Thymus (tissue), 14 donors: Measurements from ENCODE around the gene LGR5. TPM values are rescaled to one million over a fixed set of nuclear protein-coding genes. Genes with fewer than 3 reads are reported as not detected.

Source experiments
- DNase-seq, 9 donors: peaks; one replicate each; pipeline ENCODE4 v3.0.0-alpha.2; 2013; ENCODE audit warnings: low spot score in 9 of 9, low read depth in 6 of 9, missing footprints in 1 of 9
- H3K27ac ChIP-seq, 2 donors: one replicate each; pipeline ENCODE4 v1.5.1; 2013; ENCODE audit warnings: control low read depth in 1 of 2, low read depth in 1 of 2, low read length in 1 of 2, mild to moderate bottlenecking in 1 of 2, moderate library complexity in 1 of 2
- H3K27me3 ChIP-seq, 2 donors: one replicate each; pipeline ENCODE4 v1.5.1; 2013; ENCODE audit warnings: low read length in 1 of 2; ENCODE audit not compliant: control insufficient read depth in 2 of 2, insufficient read depth in 1 of 2
- H3K36me3 ChIP-seq, 2 donors: one replicate each; pipeline ENCODE4 v1.5.1; 2013; ENCODE audit warnings: low read length in 1 of 2, mild to moderate bottlenecking in 1 of 2, moderate library complexity in 1 of 2; ENCODE audit not compliant: control insufficient read depth in 2 of 2, insufficient read depth in 2 of 2
- H3K4me1 ChIP-seq, 2 donors: one replicate each; pipeline ENCODE4 v1.5.1; 2013; ENCODE audit warnings: low read length in 2 of 2; ENCODE audit not compliant: control insufficient read depth in 2 of 2, insufficient read depth in 2 of 2
- H3K4me3 ChIP-seq, 2 donors: one replicate each; pipeline ENCODE4 v1.5.1; 2013; ENCODE audit warnings: low read length in 2 of 2, control low read depth in 1 of 2, mild to moderate bottlenecking in 1 of 2
- H3K9me3 ChIP-seq, 2 donors: one replicate each; pipeline ENCODE4 v1.5.1; 2013; ENCODE audit warnings: low read length in 1 of 2, mild to moderate bottlenecking in 1 of 2; ENCODE audit not compliant: control insufficient read depth in 2 of 2, insufficient read depth in 1 of 2
- WGBS: extraction: QIAGEN DNeasy Blood & Tissue Kit; methylation state at CpG from one replicate; pipeline ENCODE4 v1.1.7; 2013; 5-methylcytosine and 5-hydroxymethylcytosine counted together
- long read RNA-seq, 10 donors: transcript quantifications; one replicate each; lab custom pipeline, GENCODE V29; 2026
- polyA plus RNA-seq: library from polyadenylated mRNA; stranded (reverse); fragments of 200-250 nt; gene quantifications from one replicate; pipeline ENCODE4 v1.2.3, GENCODE V29; 2013
- total RNA-seq: library from RNA; stranded (reverse); fragments of 120-200 nt; gene quantifications from one replicate; pipeline ENCODE4 v1.2.4, GENCODE V29; 2013
- donor health status: healthy.

The LGR5 gene
- total RNA-seq (0.42 TPM), polyA plus RNA-seq (0.27 TPM)
- long read RNA-seq, donor 1: 0 reads
- long read RNA-seq, donor 2: 0 reads
- long read RNA-seq, donor 3: 0 reads
- long read RNA-seq, donor 4: 0 reads
- long read RNA-seq, donor 5, full-length matches to known transcripts: 1 of 1 reads
- long read RNA-seq, donor 5, partial matches to known transcripts: 0 of 1 reads
- long read RNA-seq, donor 5, other reads (novel, unspliced or antisense): 0 of 1 reads
- long read RNA-seq, donor 6: 0 reads
- long read RNA-seq, donor 7, full-length matches to known transcripts: 1 of 1 reads
- long read RNA-seq, donor 7, partial matches to known transcripts: 0 of 1 reads
- long read RNA-seq, donor 7, other reads (novel, unspliced or antisense): 0 of 1 reads
- long read RNA-seq, donor 8: 0 reads
- long read RNA-seq, donor 9: 0 reads
- long read RNA-seq, donor 10: 0 reads

- peak in 2 of 9 donors; percentile 3 to 15 for DNase-seq
- H3K27me3 ChIP-seq: peaks cover 33 to 43% of the 10 kb centered on the region in 2 donors
Observed at GRCh38 chr12:71439613-71440344, at the start of gene LGR5. Gene LGR5, plus strand, starts transcription at chr12:71439798. Its CDS starts 283 bp downstream, at chr12:71440081.

GRCh38 chr12:71392521-71393145, 47.0 kb upstream of the LGR5 start:
- Histone ChIP-seq H3K4me3 (no peak overlapping the region), H3K27ac (no peak overlapping the region), H3K9me3 (no peaks in the 10 kb centered on the region), H3K4me1 (no peaks in the 10 kb centered on the region), H3K27me3 (no peaks in the 10 kb centered on the region), H3K36me3 (no peaks in the 10 kb centered on the region)
- WGBS: 72% methylated on average over 10 of the region's 10 CpGs
- DNase-seq: peak in 8 of 9 donors; percentile 6 to 58 (median 12)

More at GRCh38 chr12:71439613-71440344, at the start of gene LGR5:
- WGBS: under 1% methylated on average over 65 of the region's 65 CpGs
- Histone ChIP-seq H3K4me1 (peaks cover 0 to 18% of the 10 kb centered on the region in 2 donors), H3K9me3 (peaks cover 3 to 6% of the 10 kb centered on the region in 2 donors), H3K36me3 (no peaks in the 10 kb centered on the region), H3K4me3 (peak within 1 kb of the TSS; percentile 12 to 41), H3K27ac (no peak within 1 kb of the TSS)

GRCh38 chr12:71393625-71394024, 46.0 kb upstream of the LGR5 start:
- no peaks in the 10 kb centered on the region for H3K9me3 ChIP-seq
- no peak overlapping the region for H3K4me3 ChIP-seq
- no peaks in the 10 kb centered on the region for H3K4me1 ChIP-seq
- no peaks in the 10 kb centered on the region for H3K27me3 ChIP-seq
- H3K27ac ChIP-seq: no peak overlapping the region
- WGBS: 41% methylated on average over 4 of the region's 4 CpGs
- no peaks in the 10 kb centered on the region for H3K36me3 ChIP-seq
- DNase-seq: no peak

GRCh38 chr12:71397433-71397954, 42.1 kb upstream of the LGR5 start:
- H3K36me3 ChIP-seq: no peaks in the 10 kb centered on the region
- H3K4me1 ChIP-seq: no peaks in the 10 kb centered on the region
- WGBS: 94% methylated on average over 1 of the region's 1 CpG
- no peak for DNase-seq
- H3K9me3 ChIP-seq: no peaks in the 10 kb centered on the region
- H3K4me3 ChIP-seq: no peak overlapping the region
- no peak overlapping the region for H3K27ac ChIP-seq
- H3K27me3 ChIP-seq: no peaks in the 10 kb centered on the region

GRCh38 chr12:71399197-71399596, 40.4 kb upstream of the LGR5 start:
- Histone ChIP-seq H3K27ac (no peak overlapping the region), H3K27me3 (no peaks in the 10 kb centered on the region), H3K9me3 (no peaks in the 10 kb centered on the region), H3K4me1 (no peaks in the 10 kb centered on the region), H3K36me3 (no peaks in the 10 kb centered on the region), H3K4me3 (no peak overlapping the region)
- no peak for DNase-seq
- WGBS: 87% methylated on average over 2 of the region's 2 CpGs

GRCh38 chr12:71400481-71400880, 39.1 kb upstream of the LGR5 start:
- no peaks in the 10 kb centered on the region for H3K27me3 ChIP-seq
- H3K4me1 ChIP-seq: no peaks in the 10 kb centered on the region
- DNase-seq: no peak
- no peaks in the 10 kb centered on the region for H3K36me3 ChIP-seq
- H3K9me3 ChIP-seq: no peaks in the 10 kb centered on the region
- H3K4me3 ChIP-seq: no peak overlapping the region
- no peak overlapping the region for H3K27ac ChIP-seq
- 59% methylated on average over 2 of the region's 2 CpGs for WGBS

GRCh38 chr12:71405884-71406283, 33.7 kb upstream of the LGR5 start:
- no peak overlapping the region for H3K27ac ChIP-seq
- 96% methylated on average over 1 of the region's 1 CpG for WGBS
- peaks cover 0 to 4% of the 10 kb centered on the region in 2 donors for H3K9me3 ChIP-seq
- no peak overlapping the region for H3K4me3 ChIP-seq
- H3K36me3 ChIP-seq: no peaks in the 10 kb centered on the region
- no peak for DNase-seq
- H3K27me3 ChIP-seq: no peaks in the 10 kb centered on the region
- no peaks in the 10 kb centered on the region for H3K4me1 ChIP-seq

- no peak for DNase-seq
- H3K9me3 ChIP-seq: peaks cover 0 to 4% of the 10 kb centered on the region in 2 donors
- no peaks in the 10 kb centered on the region for H3K27me3 ChIP-seq
- no peaks in the 10 kb centered on the region for H3K36me3 ChIP-seq
- no peaks in the 10 kb centered on the region for H3K4me1 ChIP-seq
- 96% methylated on average over 1 of the region's 1 CpG for WGBS
- H3K27ac ChIP-seq: no peak overlapping the region
- no peak overlapping the region for H3K4me3 ChIP-seq
Observed at GRCh38 chr12:71407732-71408131, 31.9 kb upstream of the LGR5 start.

- H3K27ac ChIP-seq: no peak overlapping the region
- H3K4me1 ChIP-seq: no peaks in the 10 kb centered on the region
- no peak overlapping the region for H3K4me3 ChIP-seq
- no peaks in the 10 kb centered on the region for H3K36me3 ChIP-seq
- DNase-seq: no peak
- no peaks in the 10 kb centered on the region for H3K27me3 ChIP-seq
- H3K9me3 ChIP-seq: peaks cover 0 to 4% of the 10 kb centered on the region in 2 donors
Observed at GRCh38 chr12:71410844-71411243, 28.8 kb upstream of the LGR5 start.
